ENCODE data around the gene IP6K1.

IP6K1 gene

GRCh38 chr3:49719214-49719884 is 67.0 kb downstream of the IP6K1 start, which contains the start of gene AMIGO3:
AMIGO3 (minus strand) TSS chr3:49719684; CDS start chr3:49719465, 219 bp downstream.
- no peak within 1 kb of the TSS for H2AK5ac ChIP-seq (ENCODE audit: low read length)
- H3K27ac ChIP-seq (ENCODE audit: low read depth, low read length) = no peak within 1 kb of the TSS
- peaks cover 12% of the 10 kb centered on the region for H3K79me1 ChIP-seq (ENCODE audit: low read length)
- H3K36me3 ChIP-seq (ENCODE audit: control insufficient read depth, insufficient read depth, low read length) = peaks cover 5% of the 10 kb centered on the region
- no peak within 1 kb of the TSS for H3K4ac ChIP-seq (ENCODE audit: low read depth, low read length)
- no peak within 1 kb of the TSS for H4K8ac ChIP-seq (ENCODE audit: low read depth, low read length)
- peak; percentile 96 for DNase-seq
- peak within 1 kb of the TSS; percentile 9 for H3K4me3 ChIP-seq (ENCODE audit: low read length)
- WGBS (ENCODE audit: extremely low coverage, insufficient coverage, low lambda C conversion rate) = no CpG with 5 or more reads among the region's 50 CpGs
- no peak within 1 kb of the TSS for H2BK5ac ChIP-seq (ENCODE audit: low read length)
- H3K4me1 ChIP-seq (ENCODE audit: control insufficient read depth, low read depth, low read length) = peaks cover 4% of the 10 kb centered on the region
- no peak within 1 kb of the TSS for H2BK120ac ChIP-seq (ENCODE audit: low read depth, low read length)
- H3K56ac ChIP-seq (ENCODE audit: low read length) = peak within 1 kb of the TSS; percentile 89
- H3K18ac ChIP-seq (ENCODE audit: low read length) = no peak within 1 kb of the TSS
- peak within 1 kb of the TSS; percentile 73 for H3K9ac ChIP-seq (ENCODE audit: low read length)
- no peak within 1 kb of the TSS for H2BK15ac ChIP-seq (replicated peaks; ENCODE audit: low read depth)
- no peaks in the 10 kb centered on the region for H3K27me3 ChIP-seq (ENCODE audit: insufficient read depth, low read length, poor library complexity)
- peak within 1 kb of the TSS; percentile 82 for H3K4me2 ChIP-seq (ENCODE audit: low read length)
- peaks cover 7% of the 10 kb centered on the region for H3K79me2 ChIP-seq (ENCODE audit: control insufficient read depth, insufficient read depth, low read length)
- H4K5ac ChIP-seq (ENCODE audit: low read length) = no peak within 1 kb of the TSS
- peak within 1 kb of the TSS; percentile 1 for H3K23ac ChIP-seq (ENCODE audit: low read length)

GRCh38 chr3:49718858-49719213 is 67.5 kb downstream of the IP6K1 start:
- H3K4me2 ChIP-seq (ENCODE audit: low read length) = peak overlapping the region; percentile 82
- H3K27me3 ChIP-seq (ENCODE audit: insufficient read depth, low read length, poor library complexity) = no peaks in the 10 kb centered on the region
- no CpG with 5 or more reads among the region's 33 CpGs for WGBS (ENCODE audit: extremely low coverage, insufficient coverage, low lambda C conversion rate)
- H4K8ac ChIP-seq (ENCODE audit: low read depth, low read length) = no peak overlapping the region
- peaks cover 5% of the 10 kb centered on the region for H3K36me3 ChIP-seq (ENCODE audit: control insufficient read depth, insufficient read depth, low read length)
- H4K5ac ChIP-seq (ENCODE audit: low read length) = no peak overlapping the region
- H3K18ac ChIP-seq (ENCODE audit: low read length) = no peak overlapping the region
- peak overlapping the region; percentile 89 for H3K56ac ChIP-seq (ENCODE audit: low read length)
- H2BK5ac ChIP-seq (ENCODE audit: low read length) = no peak overlapping the region
- H3K4me3 ChIP-seq (ENCODE audit: low read length) = peak overlapping the region; percentile 9
- no peak overlapping the region for H2BK120ac ChIP-seq (ENCODE audit: low read depth, low read length)
- H2AK5ac ChIP-seq (ENCODE audit: low read length) = no peak overlapping the region
- H3K4me1 ChIP-seq (ENCODE audit: control insufficient read depth, low read depth, low read length) = peaks cover 4% of the 10 kb centered on the region
- peaks cover 7% of the 10 kb centered on the region for H3K79me2 ChIP-seq (ENCODE audit: control insufficient read depth, insufficient read depth, low read length)
- H3K4ac ChIP-seq (ENCODE audit: low read depth, low read length) = no peak overlapping the region
- H3K27ac ChIP-seq (ENCODE audit: low read depth, low read length) = no peak overlapping the region
- peaks cover 12% of the 10 kb centered on the region for H3K79me1 ChIP-seq (ENCODE audit: low read length)
- H2BK15ac ChIP-seq (replicated peaks; ENCODE audit: low read depth) = no peak overlapping the region
- peak overlapping the region; percentile 73 for H3K9ac ChIP-seq (ENCODE audit: low read length)
- DNase-seq = no peak
- peak overlapping the region; percentile 1 for H3K23ac ChIP-seq (ENCODE audit: low read length)

- H2BK15ac ChIP-seq (replicated peaks; ENCODE audit: low read depth) = no peak overlapping the region
- H3K4me2 ChIP-seq (ENCODE audit: low read length) = no peak overlapping the region
- peak overlapping the region; percentile 1 for H3K23ac ChIP-seq (ENCODE audit: low read length)
- H4K8ac ChIP-seq (ENCODE audit: low read depth, low read length) = no peak overlapping the region
- no peak overlapping the region for H2BK5ac ChIP-seq (ENCODE audit: low read length)
- no peak overlapping the region for H3K18ac ChIP-seq (ENCODE audit: low read length)
- H2AK5ac ChIP-seq (ENCODE audit: low read length) = no peak overlapping the region
- no peak for DNase-seq
- H3K36me3 ChIP-seq (ENCODE audit: control insufficient read depth, insufficient read depth, low read length) = peaks cover 5% of the 10 kb centered on the region
- H3K4me1 ChIP-seq (ENCODE audit: control insufficient read depth, low read depth, low read length) = peaks cover 4% of the 10 kb centered on the region
- H3K27me3 ChIP-seq (ENCODE audit: insufficient read depth, low read length, poor library complexity) = no peaks in the 10 kb centered on the region
- no peak overlapping the region for H3K4ac ChIP-seq (ENCODE audit: low read depth, low read length)
- peaks cover 7% of the 10 kb centered on the region for H3K79me2 ChIP-seq (ENCODE audit: control insufficient read depth, insufficient read depth, low read length)
- H3K56ac ChIP-seq (ENCODE audit: low read length) = peak overlapping the region; percentile 89
- no peak overlapping the region for H3K27ac ChIP-seq (ENCODE audit: low read depth, low read length)
- peaks cover 10% of the 10 kb centered on the region for H3K79me1 ChIP-seq (ENCODE audit: low read length)
- no peak overlapping the region for H3K4me3 ChIP-seq (ENCODE audit: low read length)
- peak overlapping the region; percentile 73 for H3K9ac ChIP-seq (ENCODE audit: low read length)
- H2BK120ac ChIP-seq (ENCODE audit: low read depth, low read length) = no peak overlapping the region
- WGBS (ENCODE audit: extremely low coverage, insufficient coverage, low lambda C conversion rate) = no CpG with 5 or more reads among the region's 75 CpGs
- no peak overlapping the region for H4K5ac ChIP-seq (ENCODE audit: low read length)
Observed at GRCh38 chr3:49717959-49718857, 68.1 kb downstream of the IP6K1 start.

GRCh38 chr3:49717211-49717958 is 69.0 kb downstream of the IP6K1 start:
- no peak overlapping the region for H4K5ac ChIP-seq (ENCODE audit: low read length)
- H3K27me3 ChIP-seq (ENCODE audit: insufficient read depth, low read length, poor library complexity) = no peaks in the 10 kb centered on the region
- peaks cover 2% of the 10 kb centered on the region for H3K79me1 ChIP-seq (ENCODE audit: low read length)
- no peak overlapping the region for H3K9ac ChIP-seq (ENCODE audit: low read length)
- no peaks in the 10 kb centered on the region for H3K79me2 ChIP-seq (ENCODE audit: control insufficient read depth, insufficient read depth, low read length)
- no peak overlapping the region for H3K56ac ChIP-seq (ENCODE audit: low read length)
- WGBS (ENCODE audit: extremely low coverage, insufficient coverage, low lambda C conversion rate) = no CpG with 5 or more reads among the region's 14 CpGs
- no peak overlapping the region for H3K4me2 ChIP-seq (ENCODE audit: low read length)
- H3K4me3 ChIP-seq (ENCODE audit: low read length) = no peak overlapping the region
- DNase-seq = no peak
- H3K23ac ChIP-seq (ENCODE audit: low read length) = no peak overlapping the region
- no peak overlapping the region for H2BK15ac ChIP-seq (replicated peaks; ENCODE audit: low read depth)
- no peak overlapping the region for H3K18ac ChIP-seq (ENCODE audit: low read length)
- no peak overlapping the region for H3K27ac ChIP-seq (ENCODE audit: low read depth, low read length)
- H4K8ac ChIP-seq (ENCODE audit: low read depth, low read length) = no peak overlapping the region
- H2BK120ac ChIP-seq (ENCODE audit: low read depth, low read length) = no peak overlapping the region
- H2BK5ac ChIP-seq (ENCODE audit: low read length) = no peak overlapping the region
- H3K36me3 ChIP-seq (ENCODE audit: control insufficient read depth, insufficient read depth, low read length) = peaks cover 5% of the 10 kb centered on the region
- H2AK5ac ChIP-seq (ENCODE audit: low read length) = no peak overlapping the region
- H3K4ac ChIP-seq (ENCODE audit: low read depth, low read length) = no peak overlapping the region
- H3K4me1 ChIP-seq (ENCODE audit: control insufficient read depth, low read depth, low read length) = no peaks in the 10 kb centered on the region

GRCh38 chr3:49716691-49717210 is 69.6 kb downstream of the IP6K1 start:
- Histone ChIP-seq H3K4me3 (ENCODE audit: low read length) (no peak overlapping the region), H3K79me2 (ENCODE audit: control insufficient read depth, insufficient read depth, low read length) (no peaks in the 10 kb centered on the region), H2BK120ac (ENCODE audit: low read depth, low read length) (no peak overlapping the region), H3K4me1 (ENCODE audit: control insufficient read depth, low read depth, low read length) (no peaks in the 10 kb centered on the region), H3K36me3 (ENCODE audit: control insufficient read depth, insufficient read depth, low read length) (peaks cover 3% of the 10 kb centered on the region), H3K9ac (ENCODE audit: low read length) (no peak overlapping the region), H2AK5ac (ENCODE audit: low read length) (no peak overlapping the region), H4K5ac (ENCODE audit: low read length) (no peak overlapping the region), H3K56ac (ENCODE audit: low read length) (no peak overlapping the region), H3K79me1 (ENCODE audit: low read length) (no peaks in the 10 kb centered on the region), H3K27ac (ENCODE audit: low read depth, low read length) (no peak overlapping the region), H2BK15ac (replicated peaks; ENCODE audit: low read depth) (no peak overlapping the region), H3K4ac (ENCODE audit: low read depth, low read length) (no peak overlapping the region), H3K23ac (ENCODE audit: low read length) (no peak overlapping the region), H2BK5ac (ENCODE audit: low read length) (no peak overlapping the region), H3K4me2 (ENCODE audit: low read length) (no peak overlapping the region), H4K8ac (ENCODE audit: low read depth, low read length) (no peak overlapping the region), H3K27me3 (ENCODE audit: insufficient read depth, low read length, poor library complexity) (no peaks in the 10 kb centered on the region), H3K18ac (ENCODE audit: low read length) (no peak overlapping the region)
- WGBS (ENCODE audit: extremely low coverage, insufficient coverage, low lambda C conversion rate) = no CpG with 5 or more reads among the region's 16 CpGs
- no peak for DNase-seq
